Tibial artery (tissue), 4 donors: ENCODE measurements around the gene CYB561A3.

Experiments
- DNase-seq, 2 donors: peaks; one replicate each; pipeline ENCODE4 v3.0.0-alpha.2; 2019
- H3K27ac ChIP-seq, 2 donors: fragments of 200-600 bp; sonication (generic) in 1 of 2; 1 replicate in 1 of 2; 2 replicates in 1 of 2; pipeline ENCODE4 v1.5.1; 2018 to 2019; ENCODE audit warnings: mild to moderate bottlenecking in 1 of 2
- H3K27me3 ChIP-seq, 2 donors: fragments of 200-600 bp; sonication (generic) in 1 of 2; one replicate each; pipeline versions ENCODE4 v1.5.1 to v1.6.0; 2016 to 2019
- H3K36me3 ChIP-seq, 3 donors: fragments of 200-600 bp; sonication (generic) in 2 of 3; one replicate each; pipeline ENCODE4 v1.5.1; 2016 to 2019; ENCODE audit warnings: mild to moderate bottlenecking in 2 of 3
- H3K4me1 ChIP-seq, 4 donors: fragments of 200-600 bp; sonication (generic) in 2 of 4; 1 replicate in 3 of 4; 2 replicates in 1 of 4; pipeline ENCODE4 v1.5.1; 2016 to 2019
- H3K4me3 ChIP-seq, 2 donors: fragments of 200-600 bp; sonication (generic) in 1 of 2; 1 replicate in 1 of 2; 2 replicates in 1 of 2; pipeline ENCODE4 v1.5.1; 2018 to 2019; ENCODE audit warnings: mild to moderate bottlenecking in 2 of 2
- H3K9me3 ChIP-seq, 3 donors: fragments of 200-600 bp; sonication (generic) in 1 of 3; one replicate each; pipeline ENCODE4 v1.5.1; 2016 to 2019
- intact Hi-C: fragments of 100-400 bp; cut with DNase I; formaldehyde crosslinking; loops from one replicate; pipeline ENCODE4 v1.15.0; 2023; ENCODE audit warnings: low total_unique reads
- TF ChIP-seq, protein P1 (sequence below), 2 experiments: fragments of 200-600 bp in 1 of 2; fragments of 450-650 bp in 1 of 2; IDR thresholded peaks; one replicate each; pipeline ENCODE4 v1.5.1; 2017 to 2019; ENCODE audit warnings: antibody characterized with exemption in 2 of 2, mild to moderate bottlenecking in 1 of 2, moderate library complexity in 1 of 2

The CYB561A3 gene

DNA sequence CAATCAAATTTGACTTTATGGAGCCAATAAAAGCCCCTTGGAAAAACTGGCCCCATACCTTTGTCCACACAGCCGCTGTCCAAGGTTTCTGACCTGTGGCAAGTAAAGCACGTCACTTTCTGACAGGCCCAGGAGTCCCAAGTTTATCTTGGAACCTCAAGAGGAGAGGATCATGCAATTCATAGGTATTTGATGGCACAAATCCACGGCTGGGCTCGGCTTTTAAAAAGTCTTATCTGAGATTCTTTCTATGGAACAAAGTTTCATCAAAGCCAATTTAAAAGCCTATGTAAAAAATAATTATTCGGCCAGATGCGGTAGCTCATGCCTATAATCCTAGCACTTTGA is 14.1 kb upstream of the CYB561A3 start:
- H3K27ac ChIP-seq, result no peak overlapping the region
- H3K9me3 ChIP-seq, result no peaks in the 10 kb centered on the region
- intact Hi-C loops, result no loop called here
- no peak for DNase-seq
- H3K4me1 ChIP-seq, result peaks cover 0 to 24% (median 14%) of the 10 kb centered on the region in 4 donors
- TF ChIP-seq, protein P1, sequence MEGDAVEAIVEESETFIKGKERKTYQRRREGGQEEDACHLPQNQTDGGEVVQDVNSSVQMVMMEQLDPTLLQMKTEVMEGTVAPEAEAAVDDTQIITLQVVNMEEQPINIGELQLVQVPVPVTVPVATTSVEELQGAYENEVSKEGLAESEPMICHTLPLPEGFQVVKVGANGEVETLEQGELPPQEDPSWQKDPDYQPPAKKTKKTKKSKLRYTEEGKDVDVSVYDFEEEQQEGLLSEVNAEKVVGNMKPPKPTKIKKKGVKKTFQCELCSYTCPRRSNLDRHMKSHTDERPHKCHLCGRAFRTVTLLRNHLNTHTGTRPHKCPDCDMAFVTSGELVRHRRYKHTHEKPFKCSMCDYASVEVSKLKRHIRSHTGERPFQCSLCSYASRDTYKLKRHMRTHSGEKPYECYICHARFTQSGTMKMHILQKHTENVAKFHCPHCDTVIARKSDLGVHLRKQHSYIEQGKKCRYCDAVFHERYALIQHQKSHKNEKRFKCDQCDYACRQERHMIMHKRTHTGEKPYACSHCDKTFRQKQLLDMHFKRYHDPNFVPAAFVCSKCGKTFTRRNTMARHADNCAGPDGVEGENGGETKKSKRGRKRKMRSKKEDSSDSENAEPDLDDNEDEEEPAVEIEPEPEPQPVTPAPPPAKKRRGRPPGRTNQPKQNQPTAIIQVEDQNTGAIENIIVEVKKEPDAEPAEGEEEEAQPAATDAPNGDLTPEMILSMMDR (IDR thresholded peaks at IDR 0.05), result no peak
- no peak overlapping the region for H3K4me3 ChIP-seq
- H3K36me3 ChIP-seq, result peaks cover 4 to 24% (median 6%) of the 10 kb centered on the region in 3 donors
- H3K27me3 ChIP-seq, result no peaks in the 10 kb centered on the region

DNA sequence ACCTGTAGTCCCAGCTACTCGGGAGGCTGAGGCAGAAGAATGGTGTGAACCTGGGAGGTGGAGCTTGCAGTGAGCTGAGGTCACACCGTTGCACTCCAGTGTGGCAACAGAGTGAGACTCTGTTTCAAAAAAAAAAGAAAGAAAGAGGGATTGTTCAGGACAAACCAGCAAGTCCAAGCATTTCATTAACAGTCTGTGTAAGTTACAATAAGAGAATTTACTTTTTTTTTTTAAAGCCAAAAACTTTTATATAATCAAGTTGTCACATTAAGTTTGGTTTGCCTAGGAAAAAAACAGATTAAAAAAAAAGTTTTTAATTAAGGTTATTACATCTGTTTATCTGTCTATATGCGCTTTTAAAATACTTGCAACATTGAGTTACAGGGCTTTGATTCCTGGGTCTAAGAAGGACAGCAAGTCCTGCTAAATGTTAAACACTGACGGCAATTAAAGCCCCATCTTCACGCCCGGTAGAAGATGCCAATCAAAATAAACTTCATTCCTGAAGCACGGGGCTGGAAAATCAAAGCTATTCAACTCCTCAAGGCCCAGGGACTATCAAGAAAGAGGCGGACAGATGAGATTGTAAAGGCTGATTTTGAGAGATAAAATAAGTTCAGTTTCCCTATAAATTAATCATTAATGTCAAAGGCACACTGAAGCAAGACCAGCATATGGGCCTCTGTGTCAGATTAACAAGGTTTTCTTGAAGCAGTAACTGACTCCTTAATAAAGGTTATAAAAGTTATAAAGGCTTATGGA is 11.2 kb upstream of the CYB561A3 start:
- Histone ChIP-seq H3K9me3 (no peaks in the 10 kb centered on the region), H3K36me3 (peaks cover 17 to 53% (median 25%) of the 10 kb centered on the region in 3 donors), H3K27ac (peak overlapping the region in 1 of 2 donors; percentile 18), H3K27me3 (no peaks in the 10 kb centered on the region), H3K4me1 (peaks cover 0 to 4% (median 2%) of the 10 kb centered on the region in 4 donors), H3K4me3 (no peak overlapping the region)
- TF ChIP-seq, protein P1 (IDR thresholded peaks at IDR 0.05), result no peak
- DNase-seq, result no peak
- intact Hi-C loops, result no loop called here

DNA sequence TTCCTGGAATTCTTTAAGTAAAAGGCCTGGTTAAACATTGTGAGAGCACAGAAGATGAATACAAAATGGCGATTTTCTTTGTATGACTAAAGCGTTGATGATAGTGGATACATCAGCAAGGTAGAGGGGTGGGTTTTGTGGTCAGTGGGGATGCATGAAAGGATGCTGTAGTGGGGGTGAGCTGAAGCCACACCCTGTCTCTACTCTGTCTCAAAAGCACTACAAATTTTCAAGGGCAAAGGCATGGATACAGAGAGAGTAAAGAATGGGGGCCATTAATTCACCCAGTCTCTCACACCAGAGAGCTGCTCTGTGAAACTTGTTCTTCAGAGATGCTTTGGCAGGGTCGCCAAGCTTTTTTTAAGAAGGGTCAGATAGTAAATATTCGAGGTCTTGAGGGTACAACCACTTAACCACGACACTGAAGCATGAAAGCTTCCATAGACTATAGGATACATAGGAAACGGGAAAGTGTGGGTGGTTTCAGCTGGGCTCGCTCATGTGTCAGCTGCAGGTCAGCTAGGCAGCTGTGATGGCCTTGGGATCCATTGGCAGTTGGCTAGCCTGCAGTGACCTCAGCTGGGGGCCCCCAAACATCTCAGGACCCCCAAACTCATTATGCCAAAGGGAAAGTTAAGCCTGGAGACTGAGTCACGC is 8.8 kb upstream of the CYB561A3 start:
- Histone ChIP-seq H3K27ac (peak overlapping the region in 1 of 2 donors; percentile 3), H3K36me3 (peaks cover 35 to 71% (median 47%) of the 10 kb centered on the region in 3 donors), H3K4me3 (no peak overlapping the region), H3K27me3 (no peaks in the 10 kb centered on the region), H3K4me1 (peaks cover 0 to 14% (median 2%) of the 10 kb centered on the region in 4 donors), H3K9me3 (no peaks in the 10 kb centered on the region)
- intact Hi-C loops, result no loop called here
- TF ChIP-seq, protein P1 (IDR thresholded peaks at IDR 0.05), result no peak
- DNase-seq, result no peak

DNA sequence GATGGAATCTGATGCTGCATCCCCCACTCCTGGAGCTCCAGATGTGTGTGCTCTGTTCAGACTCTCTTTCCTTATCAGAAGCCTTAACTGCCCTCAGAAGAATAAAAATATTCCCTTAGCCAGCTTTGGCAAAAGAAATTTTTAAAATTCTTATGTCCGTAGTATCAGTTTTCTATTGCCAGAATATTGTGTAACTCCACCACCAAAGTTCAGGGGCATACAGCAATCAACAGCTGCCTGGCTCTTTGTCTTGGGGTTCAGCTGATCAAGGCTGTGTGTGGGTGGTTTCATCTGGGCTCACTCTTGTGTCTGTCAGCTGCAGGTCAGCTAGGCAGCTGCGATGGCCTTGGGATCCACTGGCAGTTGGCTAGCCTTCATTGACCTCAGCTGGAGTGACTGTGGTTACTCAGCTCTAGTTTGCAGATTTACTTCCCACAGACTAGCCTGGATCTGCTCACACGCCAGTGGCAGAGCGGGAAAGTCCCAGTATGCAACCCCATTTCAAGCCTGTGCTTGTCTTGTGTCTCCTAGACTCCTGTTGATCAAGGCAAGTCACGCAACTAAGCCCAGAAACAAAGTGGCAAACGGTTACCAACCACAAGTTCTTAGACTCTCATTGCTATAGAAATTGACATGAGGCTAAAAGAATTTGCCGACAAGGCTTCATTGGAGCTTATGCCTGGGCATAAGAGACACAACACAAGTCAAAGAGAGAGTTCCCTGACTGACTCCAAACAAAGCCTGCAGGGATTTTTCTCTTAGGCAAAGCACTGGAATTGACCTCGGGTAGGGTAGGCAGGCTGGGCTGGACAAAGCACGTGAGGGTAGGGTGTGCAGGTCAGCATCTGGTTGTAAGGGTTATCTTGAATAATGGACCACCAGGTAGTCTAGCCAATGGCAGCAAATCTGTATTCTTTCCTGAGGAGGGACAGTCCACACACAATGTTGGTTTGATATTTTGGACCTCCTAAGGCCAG is 8.0 kb upstream of the CYB561A3 start:
- intact Hi-C loops, result no loop called here
- TF ChIP-seq, protein P1 (IDR thresholded peaks at IDR 0.05), result no peak
- Histone ChIP-seq H3K27me3 (no peaks in the 10 kb centered on the region), H3K36me3 (peaks cover 43 to 71% (median 55%) of the 10 kb centered on the region in 3 donors), H3K4me1 (peaks cover 0 to 16% (median 2%) of the 10 kb centered on the region in 4 donors), H3K27ac (peak overlapping the region in 1 of 2 donors; percentile 3), H3K9me3 (no peaks in the 10 kb centered on the region), H3K4me3 (no peak overlapping the region)
- peak; percentile 54 to 83 for DNase-seq

DNA sequence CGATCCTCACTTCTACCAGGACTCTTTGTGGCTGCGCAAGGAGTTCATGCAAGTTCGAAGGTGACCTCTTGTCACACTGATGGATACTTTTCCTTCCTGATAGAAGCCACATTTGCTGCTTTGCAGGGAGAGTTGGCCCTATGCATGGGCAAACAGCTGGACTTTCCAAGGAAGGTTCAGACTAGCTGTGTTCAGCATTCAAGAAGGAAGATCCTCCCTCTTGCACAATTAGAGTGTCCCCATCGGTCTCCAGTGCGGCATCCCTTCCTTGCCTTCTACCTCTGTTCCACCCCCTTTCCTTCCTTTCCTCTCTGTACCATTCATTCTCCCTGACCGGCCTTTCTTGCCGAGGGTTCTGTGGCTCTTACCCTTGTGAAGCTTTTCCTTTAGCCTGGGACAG is 7.0 kb upstream of the CYB561A3 start:
- TF ChIP-seq, protein P1 (IDR thresholded peaks at IDR 0.05), result no peak
- Histone ChIP-seq H3K9me3 (no peaks in the 10 kb centered on the region), H3K27me3 (no peaks in the 10 kb centered on the region), H3K36me3 (peaks cover 50 to 76% (median 59%) of the 10 kb centered on the region in 3 donors), H3K27ac (no peak overlapping the region), H3K4me1 (peaks cover 0 to 19% (median 2%) of the 10 kb centered on the region in 4 donors), H3K4me3 (no peak overlapping the region)
- intact Hi-C loops, result no loop called here
- DNase-seq, result no peak
